HG02938 (cell line): ENCODE data around the gene IL1RL1.
A peak's percentile ranks its signal among the peaks of the same experiment; 100 is the strongest.

Experiments
- ATAC-seq: cut with Tn5 transposase; IDR thresholded peaks from one replicate; pipeline ENCODE4 v1.9.1; 2021; ENCODE audit warnings: mild to moderate bottlenecking, moderate library complexity; ENCODE audit not compliant: unreplicated experiment

IL1RL1 gene

DNA sequence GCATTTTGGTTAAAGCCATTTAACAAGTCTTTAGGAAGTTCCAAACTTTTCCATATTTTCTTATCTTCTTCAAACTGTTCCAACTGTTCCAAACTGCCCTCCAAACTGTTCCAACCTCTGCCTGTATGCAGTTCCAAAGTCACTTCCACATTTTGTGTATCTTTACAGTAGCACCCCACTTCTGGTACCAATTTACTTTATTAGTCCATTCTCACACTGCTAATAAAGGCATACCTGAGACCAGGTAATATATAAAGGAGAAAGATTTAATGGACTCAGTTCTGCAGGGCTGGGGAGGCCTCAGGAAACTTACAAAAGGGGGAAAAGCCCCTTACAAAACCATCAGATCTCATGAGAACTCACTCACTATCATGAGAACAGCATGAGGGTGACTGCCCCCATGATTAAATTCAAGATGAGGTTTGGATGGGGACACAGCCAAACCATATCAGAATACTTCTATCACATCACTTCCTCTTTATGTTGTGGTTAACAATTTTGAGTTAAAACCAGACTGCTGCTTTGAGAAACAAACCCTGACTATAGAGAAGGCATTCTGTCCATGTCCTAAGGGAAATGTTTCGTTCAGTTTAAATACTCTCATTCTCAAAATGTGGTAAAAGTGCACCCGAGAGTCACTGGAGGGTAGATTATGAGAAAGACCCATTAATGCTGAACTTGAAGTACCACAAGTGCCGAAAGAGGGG lies 55.2 kb downstream of the IL1RL1 start:
- peak; percentile 81 for ATAC-seq

DNA sequence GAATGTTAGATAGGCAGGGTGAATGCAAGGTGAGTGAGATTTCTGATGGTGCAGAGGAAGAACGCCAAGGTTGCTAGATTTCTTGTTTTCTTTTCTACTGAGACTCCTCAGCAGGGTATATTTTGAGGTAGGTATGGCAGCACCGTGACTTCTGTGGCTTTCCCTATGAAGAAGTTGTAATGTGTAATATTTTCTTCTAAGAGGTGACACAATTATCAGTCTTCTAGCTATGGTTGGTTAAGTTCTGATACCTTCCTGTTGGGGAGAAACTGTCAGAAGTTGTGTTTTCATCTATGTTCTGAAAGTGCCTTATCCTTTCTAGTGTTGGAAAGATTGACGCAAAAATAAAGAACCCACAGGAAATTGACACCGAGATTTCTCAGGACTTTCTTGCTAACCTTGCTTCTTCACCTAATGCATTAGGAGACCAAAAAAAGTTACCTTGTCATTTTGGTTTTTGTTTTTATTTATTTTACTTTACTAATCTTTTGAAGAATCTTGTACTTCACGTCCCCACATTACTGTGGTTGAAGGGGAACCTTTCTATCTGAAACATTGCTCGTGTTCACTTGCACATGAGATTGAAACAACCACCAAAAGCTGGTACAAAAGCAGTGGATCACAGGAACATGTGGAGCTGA lies 56.1 kb downstream of the IL1RL1 start:
- ATAC-seq = peak; percentile 65

DNA sequence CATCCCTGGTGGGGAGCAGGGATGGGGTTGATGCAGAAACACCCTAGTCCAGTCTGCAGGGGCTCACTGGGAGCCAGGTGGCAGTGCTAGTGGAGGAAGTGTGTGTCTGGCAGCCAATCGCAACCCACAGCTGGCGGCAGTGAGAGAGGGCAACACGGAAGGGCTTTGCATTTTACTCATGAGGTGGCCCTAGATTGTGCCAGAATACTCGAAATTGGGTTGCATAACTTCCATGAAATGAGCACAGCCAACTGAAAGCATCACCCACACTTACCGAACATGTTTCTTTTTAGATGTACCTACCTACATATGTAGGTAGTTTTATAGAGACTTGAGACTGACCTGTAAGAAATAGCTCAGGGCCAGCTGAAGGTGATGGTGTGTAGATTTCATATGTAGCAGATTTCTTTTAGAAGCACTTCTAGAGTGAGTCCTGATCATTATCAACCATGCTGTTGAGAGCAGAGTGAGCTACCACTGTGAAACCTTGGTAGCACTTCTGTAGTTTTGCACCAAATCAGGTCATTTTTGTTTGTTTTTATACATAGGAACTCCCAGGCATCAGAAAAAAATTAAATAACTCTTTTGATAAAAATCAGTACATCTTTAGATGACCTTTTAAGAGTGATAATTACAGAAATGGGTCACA lies 57.2 kb downstream of the IL1RL1 start:
- no peak for ATAC-seq

DNA sequence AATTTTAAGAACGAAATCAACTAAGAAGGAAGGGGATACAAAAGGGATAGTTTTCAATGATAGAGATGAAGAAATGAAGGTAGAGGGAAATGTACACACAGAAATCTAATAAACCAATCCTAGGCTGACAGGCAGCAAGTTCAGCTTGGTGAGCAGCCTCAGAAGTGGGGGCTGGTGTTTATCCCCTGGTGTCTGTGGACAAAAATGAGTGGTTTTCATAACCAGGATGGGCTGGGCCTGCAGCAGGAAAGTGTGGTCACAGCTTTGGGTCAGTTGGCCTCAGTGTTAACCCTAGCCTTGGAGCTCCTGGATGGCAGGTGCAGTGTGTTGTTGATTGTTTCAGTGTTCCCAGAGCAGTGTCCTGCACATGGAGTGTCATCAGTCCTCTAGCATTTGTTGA lies 58.5 kb downstream of the IL1RL1 start:
- no peak for ATAC-seq

DNA sequence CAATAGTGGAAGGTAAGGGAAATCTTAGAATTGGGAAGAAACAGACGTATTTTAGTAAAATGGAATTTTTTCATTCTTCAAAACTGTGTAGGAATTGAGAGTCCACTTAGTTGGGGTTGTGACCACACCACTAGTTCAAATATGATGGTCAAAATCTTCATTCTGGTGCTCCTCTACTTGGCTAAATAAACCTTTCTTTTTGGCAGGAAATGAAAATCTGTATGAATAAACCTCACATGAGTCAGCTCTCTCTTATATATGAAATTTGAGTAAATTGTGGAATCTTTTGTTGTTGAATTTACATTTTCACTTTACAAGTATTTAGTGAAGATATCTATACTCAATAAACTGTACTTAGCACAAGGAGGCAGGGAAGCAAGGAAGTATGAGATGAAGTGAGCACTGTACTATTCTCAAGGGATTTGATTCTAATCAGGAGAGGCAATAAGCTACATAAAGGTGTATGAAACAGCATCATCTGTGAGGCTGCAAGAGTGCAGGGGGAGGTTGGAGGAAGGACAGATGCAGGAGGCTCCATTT lies 64.8 kb downstream of the IL1RL1 start:
- ATAC-seq = no peak

DNA sequence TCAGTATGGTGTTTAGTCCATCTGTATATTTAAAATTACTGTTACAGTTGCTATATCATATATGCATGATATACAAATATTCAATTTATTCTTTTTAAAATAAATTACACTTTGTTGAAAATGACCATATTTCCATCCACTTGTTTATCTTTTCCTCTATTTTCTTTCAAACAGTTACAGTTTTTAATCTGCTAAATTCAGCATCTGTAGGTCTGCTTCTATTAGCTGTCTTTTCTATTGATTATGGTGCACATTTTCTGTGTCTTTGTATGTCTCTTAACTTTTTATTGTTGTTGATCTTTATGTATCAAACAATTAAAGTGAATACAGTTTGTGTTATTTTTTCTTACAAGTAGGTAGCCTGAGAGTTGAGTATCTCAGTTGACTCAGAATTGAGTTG lies 72.4 kb downstream of the IL1RL1 start:
- no peak for ATAC-seq

DNA sequence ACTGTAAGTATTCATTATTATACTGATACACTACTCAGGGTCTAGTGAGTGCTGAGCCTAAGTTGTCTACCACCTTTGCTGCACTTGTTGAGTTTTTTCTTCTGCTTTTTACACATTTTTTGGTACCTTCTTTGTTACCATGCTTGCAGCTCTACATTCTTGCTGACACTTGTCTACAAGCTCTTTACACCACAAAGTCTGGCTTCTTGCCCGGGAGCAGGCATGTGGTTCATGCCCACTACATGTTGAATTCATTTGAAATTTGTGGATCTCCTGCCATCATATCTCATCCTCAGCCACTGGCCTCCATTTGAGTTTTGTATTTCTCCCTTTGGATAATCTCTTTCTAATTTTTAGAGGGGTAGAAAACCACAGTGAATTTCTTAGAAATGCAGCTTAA lies 74.2 kb downstream of the IL1RL1 start:
- ATAC-seq = no peak

DNA sequence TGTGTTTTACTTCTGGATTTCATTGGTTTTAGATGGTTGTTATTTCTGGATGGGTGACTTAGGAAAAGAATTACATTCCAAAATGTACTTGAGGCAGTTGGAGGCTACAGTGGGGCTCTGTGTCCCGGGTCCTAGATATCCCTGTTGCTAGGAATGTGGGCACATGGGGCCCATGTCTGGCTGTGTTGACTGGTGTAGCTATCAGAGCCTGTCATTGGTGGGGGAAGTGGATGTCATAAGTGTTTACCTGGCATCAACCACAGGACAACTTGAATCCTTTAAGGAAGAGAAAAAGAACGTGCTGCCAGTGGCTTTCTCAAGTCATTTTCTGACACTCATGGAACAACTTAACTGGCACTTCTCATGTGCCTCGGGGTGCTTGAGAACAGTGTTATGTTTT lies 74.6 kb downstream of the IL1RL1 start:
- no peak for ATAC-seq

DNA sequence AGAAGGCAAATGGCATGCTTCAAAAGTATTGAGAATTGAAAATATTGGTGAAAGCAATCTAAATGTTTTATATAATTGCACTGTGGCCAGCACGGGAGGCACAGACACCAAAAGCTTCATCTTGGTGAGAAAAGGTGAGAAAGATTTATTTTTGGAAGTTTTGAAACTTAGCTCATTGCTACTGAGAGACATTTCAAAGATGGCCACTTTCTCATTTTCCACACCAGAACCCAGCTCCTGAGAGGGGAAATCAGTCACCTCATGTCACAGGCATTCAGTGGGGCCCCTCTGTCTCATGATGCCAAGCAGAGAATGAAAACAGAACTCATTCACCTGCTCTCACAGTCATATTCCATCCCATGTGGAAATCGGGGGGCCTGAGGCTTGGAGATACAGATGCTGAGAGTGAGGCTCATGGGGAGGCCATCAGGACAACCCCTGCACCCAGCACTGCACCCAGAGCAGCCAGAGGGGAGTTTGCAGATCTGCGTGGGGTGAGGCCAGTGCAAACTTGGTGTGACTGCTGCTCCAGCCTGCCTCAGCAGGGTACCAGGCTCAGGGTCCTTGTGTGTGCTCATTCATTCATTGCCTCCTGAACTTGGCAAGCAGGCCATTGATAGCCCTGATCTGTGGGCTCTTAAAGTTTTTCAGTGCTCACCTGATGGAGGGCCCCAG lies 75.6 kb downstream of the IL1RL1 start:
- no peak for ATAC-seq

DNA sequence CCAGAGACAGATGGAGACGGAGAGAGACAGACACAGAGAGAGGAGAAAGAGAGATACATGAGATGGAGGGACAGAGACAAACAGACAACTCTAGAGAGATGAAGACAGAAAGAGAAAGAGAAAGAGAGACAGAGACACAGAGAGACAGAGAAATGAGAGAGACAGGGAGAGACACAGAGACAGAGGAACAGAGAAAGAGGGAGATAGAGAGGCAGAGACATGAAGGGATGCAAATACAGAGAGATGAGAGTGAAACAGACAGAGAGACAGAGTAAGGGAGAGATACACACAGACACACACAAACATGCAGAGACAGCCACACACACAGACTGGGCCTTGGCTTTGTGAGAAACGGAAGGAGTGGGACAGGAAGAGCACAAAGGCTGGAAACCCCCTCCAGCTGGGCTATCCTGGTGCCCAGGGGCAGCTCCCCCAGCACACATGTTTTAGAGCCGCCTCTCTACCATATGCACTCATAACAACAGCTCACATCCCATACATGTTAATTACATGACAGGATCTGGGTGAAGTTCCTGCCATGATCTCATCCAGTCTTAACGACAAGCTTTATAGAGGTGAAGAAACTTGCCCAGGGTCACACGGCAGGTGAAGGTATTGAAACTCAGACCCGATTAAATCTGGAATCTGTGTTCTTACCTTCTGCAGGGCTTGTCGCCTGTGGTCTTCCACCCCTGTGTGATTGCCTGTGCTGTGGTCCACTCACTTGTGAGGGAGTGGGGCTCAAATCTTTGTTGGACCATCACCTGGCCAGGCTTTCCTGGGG lies 76.6 kb downstream of the IL1RL1 start:
- ATAC-seq = no peak

DNA sequence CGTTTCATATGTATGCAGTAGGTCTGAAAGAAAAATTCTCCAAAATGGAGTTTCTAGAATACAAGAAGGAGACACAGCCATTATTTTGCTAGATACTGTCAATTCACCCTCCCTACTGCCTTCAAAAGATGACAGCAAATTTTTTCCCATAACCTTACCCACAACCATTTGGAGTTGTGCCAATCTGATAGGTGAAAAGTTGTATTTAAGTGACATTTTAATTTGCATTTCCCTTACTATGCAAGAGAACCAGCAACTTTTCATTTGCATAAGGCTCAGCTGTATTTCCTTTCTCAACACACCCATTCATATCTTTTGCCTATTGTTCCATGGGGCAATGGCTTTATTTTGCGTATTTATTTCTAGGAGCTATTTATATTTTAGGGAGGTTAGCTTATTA lies 80.2 kb downstream of the IL1RL1 start:
- no peak for ATAC-seq

DNA sequence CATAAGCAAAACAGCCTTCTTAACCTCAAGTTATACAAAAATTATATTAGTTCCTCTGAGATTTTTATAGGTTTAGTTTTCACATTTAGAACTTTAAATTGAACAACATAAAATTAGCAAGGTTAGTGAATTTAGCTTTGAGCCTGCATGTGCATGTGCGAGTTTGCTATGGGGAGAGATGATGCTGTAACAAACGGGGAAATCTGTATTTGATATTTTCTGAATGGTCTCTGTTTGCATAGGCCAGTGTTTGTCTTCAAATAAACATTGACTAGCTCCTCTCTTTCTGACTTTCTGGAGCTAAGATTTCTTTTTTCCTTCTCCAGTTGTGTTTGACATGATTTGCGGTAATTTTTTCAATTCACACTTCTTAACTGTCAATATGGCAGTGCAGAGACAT lies 80.7 kb downstream of the IL1RL1 start:
- ATAC-seq = no peak

DNA sequence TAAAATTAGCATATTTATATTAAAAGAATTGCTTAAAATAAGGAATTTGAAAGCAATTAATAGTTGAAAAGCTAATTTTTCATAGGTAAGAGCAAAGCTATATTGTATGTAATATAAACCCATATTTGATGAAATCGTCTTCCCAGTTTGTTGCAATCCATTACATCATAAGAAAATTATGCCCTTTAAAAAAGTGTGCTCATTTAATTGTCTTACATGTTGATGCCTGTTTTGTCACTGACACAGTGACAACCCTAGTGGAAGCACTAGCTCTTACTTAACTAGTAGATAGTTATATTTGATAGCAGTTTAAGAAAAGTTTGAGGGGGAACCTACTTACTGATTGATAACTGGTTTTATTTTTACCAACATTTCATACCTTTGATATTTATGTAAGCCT lies 81.6 kb downstream of the IL1RL1 start:
- no peak for ATAC-seq

DNA sequence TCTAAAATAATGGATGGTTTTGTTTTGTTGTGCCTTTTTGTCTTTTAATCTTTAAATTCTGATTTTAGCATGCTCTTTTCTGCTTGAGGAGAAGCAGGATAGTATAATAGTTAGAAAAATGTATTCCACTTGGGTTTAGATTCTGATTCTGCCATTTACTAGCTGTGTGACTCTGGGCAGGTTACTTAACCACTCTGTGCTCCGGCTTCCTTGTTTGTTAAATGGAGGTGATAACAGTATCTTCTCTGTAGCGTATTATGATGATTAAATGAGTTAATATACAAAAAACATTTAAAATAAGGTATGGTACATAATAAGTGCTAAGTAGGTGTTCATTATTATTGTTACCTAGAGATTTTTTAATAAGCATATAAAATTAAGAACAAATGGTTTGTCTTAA lies 84.6 kb downstream of the IL1RL1 start:
- no peak for ATAC-seq

DNA sequence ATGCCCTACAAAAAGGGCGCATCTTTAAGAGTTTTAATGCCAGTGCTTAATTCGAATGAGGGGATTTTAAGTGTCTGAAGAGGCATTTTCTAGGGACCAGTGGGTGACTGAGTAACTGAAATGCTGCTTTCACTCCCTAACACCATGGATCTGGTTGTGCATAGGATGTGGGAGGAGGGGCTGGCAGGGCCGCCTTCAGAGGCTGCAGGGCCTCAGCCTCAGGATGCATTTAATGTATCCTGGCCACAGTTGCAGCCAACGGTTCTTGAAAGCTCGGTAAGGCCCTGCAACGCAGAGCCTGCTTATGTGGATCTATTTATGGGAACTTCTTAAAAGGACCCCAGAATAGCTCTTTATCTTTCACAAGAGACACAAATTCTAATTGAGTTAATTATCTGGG lies 85.8 kb downstream of the IL1RL1 start:
- no peak for ATAC-seq

DNA sequence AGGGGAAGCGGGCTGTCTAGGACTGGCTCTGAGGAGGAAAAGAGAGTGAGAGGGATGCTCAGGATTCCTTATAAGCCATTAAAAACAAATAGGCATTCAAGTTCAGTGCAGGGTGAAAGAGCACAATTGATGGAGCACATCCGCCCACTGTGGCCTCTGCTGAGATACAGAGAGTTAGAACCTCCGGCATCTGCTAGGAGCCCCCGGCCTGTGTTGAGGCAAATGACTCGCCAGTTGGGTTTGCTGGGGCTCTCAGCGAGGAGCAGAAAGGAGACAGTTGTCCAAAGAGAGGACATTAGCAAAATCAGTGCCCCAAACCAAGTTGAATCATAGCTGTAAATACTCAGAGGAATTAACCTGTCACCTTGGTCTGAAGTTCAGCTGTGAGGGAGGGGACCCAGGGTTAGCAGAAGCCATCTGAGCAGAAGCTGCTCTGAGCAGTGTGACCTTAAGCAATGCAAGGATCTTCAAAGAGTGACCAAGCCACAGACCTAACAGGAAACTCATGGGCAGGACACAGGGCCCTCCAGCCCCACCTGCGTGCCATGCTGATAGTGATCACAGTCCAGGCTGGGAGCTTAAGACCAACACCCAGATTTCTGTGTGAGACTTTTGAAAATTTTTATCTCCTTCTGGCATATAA lies 88.3 kb downstream of the IL1RL1 start:
- no peak for ATAC-seq

DNA sequence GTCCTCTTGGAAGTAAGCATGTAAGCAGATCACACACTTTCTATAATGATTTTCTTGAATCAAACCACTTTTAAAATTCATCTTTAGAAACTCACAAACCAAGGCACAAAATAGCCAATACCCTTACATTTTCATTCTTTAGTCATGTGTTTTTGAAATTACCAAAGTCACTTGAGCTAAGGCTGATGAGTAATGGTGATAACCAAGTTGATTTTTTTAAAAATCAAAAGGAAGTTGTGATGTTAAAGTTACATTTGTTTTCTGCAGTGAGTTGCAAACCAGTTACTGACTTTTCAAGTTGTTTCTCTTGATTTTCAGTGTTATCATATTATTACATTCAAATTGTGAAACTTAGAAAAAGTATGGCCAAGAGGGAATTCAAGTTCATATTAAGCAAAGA lies 90.1 kb downstream of the IL1RL1 start:
- no peak for ATAC-seq
